Mesenchymal stem cell (in vitro differentiated cells and primary cell): ENCODE results near the gene HCFC2.
A peak's percentile ranks its signal among the peaks of the same experiment; 100 is the strongest.

Experiments used
- DNase-seq: peaks from one replicate; pipeline ENCODE4 v3.0.0-alpha.2; 2013
- H2AFZ ChIP-seq: one replicate; pipeline ENCODE4 v1.6.1; 2013; ENCODE audit warnings: low read depth, mild to moderate bottlenecking, control low read depth, inconsistent platforms, low read length, moderate library complexity
- H2AK5ac ChIP-seq: 2 replicates; pipeline ENCODE4 v1.6.1; 2013; ENCODE audit warnings: low read length, moderate library complexity, mild to moderate bottlenecking, inconsistent platforms; ENCODE audit not compliant: severe bottlenecking
- H2BK120ac ChIP-seq: one replicate; pipeline ENCODE4 v1.6.1; 2013; ENCODE audit warnings: low read depth, mild to moderate bottlenecking, inconsistent platforms, low read length, moderate library complexity
- H2BK12ac ChIP-seq, 2 experiments: one replicate each; pipeline ENCODE4 v1.6.1; 2013; ENCODE audit warnings: inconsistent platforms in 2 of 2, low read length in 2 of 2, mild to moderate bottlenecking in 2 of 2, moderate library complexity in 2 of 2, control low read depth in 1 of 2
- H2BK15ac ChIP-seq: one replicate; pipeline ENCODE4 v1.6.1; 2013; ENCODE audit warnings: mild to moderate bottlenecking, low read depth, inconsistent platforms; ENCODE audit not compliant: poor library complexity, severe bottlenecking
- H2BK5ac ChIP-seq: 2 replicates; pipeline ENCODE4 v1.6.1; 2013; ENCODE audit warnings: low read depth, mild to moderate bottlenecking, low read length, control low read depth, inconsistent platforms; ENCODE audit not compliant: poor library complexity, severe bottlenecking
- H3K14ac ChIP-seq, 2 experiments: one replicate each; pipeline ENCODE4 v1.6.1; 2013; ENCODE audit warnings: inconsistent platforms in 2 of 2, low read length in 2 of 2, control low read depth in 1 of 2, mild to moderate bottlenecking in 1 of 2, moderate library complexity in 1 of 2
- H3K18ac ChIP-seq, 2 experiments: one replicate each; pipeline ENCODE4 v1.6.1; 2013; ENCODE audit warnings: inconsistent platforms in 2 of 2, low read length in 2 of 2, control low read depth in 1 of 2, low read depth in 1 of 2, mild to moderate bottlenecking in 1 of 2
- H3K23ac ChIP-seq, 2 experiments: one replicate each; pipeline ENCODE4 v1.6.1; 2013; ENCODE audit warnings: inconsistent platforms in 2 of 2, low read length in 2 of 2, mild to moderate bottlenecking in 2 of 2, moderate library complexity in 2 of 2, control low read depth in 1 of 2
- H3K27ac ChIP-seq: 2 replicates; pipeline ENCODE4 v1.5.1; 2013; ENCODE audit warnings: mild to moderate bottlenecking, moderate library complexity, low read length, control low read depth, inconsistent platforms; ENCODE audit not compliant: poor library complexity, severe bottlenecking
- H3K27me3 ChIP-seq, 2 experiments: 2 replicates each; pipeline versions ENCODE4 v1.6.1 to v1.7.0; 2013; ENCODE audit warnings: low read length in 2 of 2, mild to moderate bottlenecking in 2 of 2, moderate library complexity in 2 of 2, control low read depth in 1 of 2, inconsistent platforms in 1 of 2; ENCODE audit not compliant: control insufficient read depth in 1 of 2, insufficient read depth in 1 of 2
- H3K36me3 ChIP-seq, 2 experiments: 2 replicates each; pipeline versions ENCODE4 v1.6.1 to v1.7.0; 2013; ENCODE audit warnings: low read length in 2 of 2, control low read depth in 1 of 2, inconsistent platforms in 1 of 2, low read depth in 1 of 2, mild to moderate bottlenecking in 1 of 2; ENCODE audit not compliant: insufficient read depth in 2 of 2, control insufficient read depth in 1 of 2
- H3K4ac ChIP-seq, 2 experiments: one replicate each; pipeline ENCODE4 v1.6.1; 2013; ENCODE audit warnings: inconsistent platforms in 2 of 2, low read length in 2 of 2, mild to moderate bottlenecking in 2 of 2, moderate library complexity in 2 of 2, control low read depth in 1 of 2, low read depth in 1 of 2
- H3K4me1 ChIP-seq: 2 replicates; pipeline ENCODE4 v1.6.1; 2013; ENCODE audit warnings: low read depth, low read length, control low read depth; ENCODE audit not compliant: control insufficient read depth, insufficient read depth
- H3K4me2 ChIP-seq: 2 replicates; pipeline ENCODE4 v1.6.1; 2013; ENCODE audit warnings: low read length, mild to moderate bottlenecking, inconsistent platforms; ENCODE audit not compliant: poor library complexity, severe bottlenecking
- H3K4me3 ChIP-seq, 2 experiments: 2 replicates each; pipeline versions ENCODE4 v1.5.1 to v1.7.0; 2013; ENCODE audit warnings: low read length in 2 of 2, mild to moderate bottlenecking in 2 of 2, control low read depth in 1 of 2, low read depth in 1 of 2; ENCODE audit not compliant: insufficient read depth in 1 of 2
- H3K79me1 ChIP-seq: replicated peaks from 2 replicates; pipeline ENCODE4 v1.6.1; 2013; ENCODE audit warnings: mild to moderate bottlenecking, control low read depth, low read length, inconsistent platforms; ENCODE audit not compliant: poor library complexity, severe bottlenecking
- H3K9ac ChIP-seq: 2 replicates; pipeline ENCODE4 v1.7.0; 2013; ENCODE audit warnings: mild to moderate bottlenecking, low read length, moderate library complexity
- H3K9me3 ChIP-seq: 2 replicates; pipeline ENCODE4 v1.7.0; 2013; ENCODE audit warnings: mild to moderate bottlenecking, low read length; ENCODE audit not compliant: control insufficient read depth
- H4K8ac ChIP-seq: one replicate; pipeline ENCODE4 v1.6.1; 2013; ENCODE audit warnings: inconsistent platforms, mild to moderate bottlenecking, low read length, moderate library complexity
- H4K91ac ChIP-seq: one replicate; pipeline ENCODE4 v1.6.1; 2013; ENCODE audit warnings: mild to moderate bottlenecking, low read length, inconsistent platforms
- WGBS: methylation state at CpG from one replicate; pipeline ENCODE4 v1.1.7; 2013; ENCODE audit warnings: mixed read lengths; 5-methylcytosine and 5-hydroxymethylcytosine counted together

Gene HCFC2

DNA sequence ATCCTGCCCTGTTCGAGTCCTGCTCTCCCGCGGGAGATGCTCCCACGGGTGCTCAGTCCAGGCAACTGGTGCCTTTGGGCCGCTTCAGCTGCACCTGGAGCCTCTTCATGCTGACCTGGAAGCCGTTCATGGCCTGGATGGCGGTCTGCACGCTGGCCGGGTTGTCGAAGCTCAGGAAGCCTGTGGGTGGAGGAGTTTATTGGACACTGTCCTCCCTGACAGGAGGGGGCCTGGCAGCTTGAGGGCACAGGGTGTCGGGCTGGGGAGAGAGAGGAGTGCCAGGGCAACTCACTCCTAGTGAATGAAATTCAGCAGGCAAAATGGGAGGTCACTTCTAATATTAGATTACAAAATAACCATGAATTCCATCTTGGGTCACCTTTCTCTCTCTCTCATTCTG is 83.0 kb downstream of the HCFC2 start:
- Histone ChIP-seq H3K27me3 (peaks cover 4 to 5% of the 10 kb centered on the region in 2 experiments), H2BK12ac (peak overlapping the region in 1 of 2 experiments; percentile 72), H4K91ac (no peak overlapping the region), H3K4me2 (no peak overlapping the region), H2BK120ac (no peak overlapping the region), H3K18ac (no peak overlapping the region), H3K14ac (no peak overlapping the region), H3K27ac (no peak overlapping the region), H3K4me3 (no peak overlapping the region), H4K8ac (no peak overlapping the region), H3K36me3 (no peaks in the 10 kb centered on the region), H3K4me1 (no peaks in the 10 kb centered on the region), H2BK5ac (no peak overlapping the region), H3K9ac (no peak overlapping the region), H2AFZ (no peak overlapping the region), H3K4ac (no peak overlapping the region), H3K79me1 (no peaks in the 10 kb centered on the region), H3K9me3 (no peaks in the 10 kb centered on the region), H3K23ac (no peak overlapping the region), H2BK15ac (no peak overlapping the region), H2AK5ac (no peak overlapping the region)
- no peak for DNase-seq
- WGBS = 92% methylated on average over 10 of the region's 11 CpGs

GRCh38 chr12:104150416-104150815 is 86.1 kb downstream of the HCFC2 start:
- H4K91ac ChIP-seq = no peak overlapping the region
- DNase-seq = no peak
- H3K27ac ChIP-seq = no peak overlapping the region
- H2BK15ac ChIP-seq = no peak overlapping the region
- H3K27me3 ChIP-seq = peaks cover 5 to 9% of the 10 kb centered on the region in 2 experiments
- no peak overlapping the region for H3K4me2 ChIP-seq
- no peak overlapping the region for H3K4me3 ChIP-seq
- no peak overlapping the region for H3K14ac ChIP-seq
- H2BK5ac ChIP-seq = no peak overlapping the region
- H3K18ac ChIP-seq = no peak overlapping the region
- H2BK12ac ChIP-seq = no peak overlapping the region
- H2BK120ac ChIP-seq = no peak overlapping the region
- H3K4me1 ChIP-seq = no peaks in the 10 kb centered on the region
- H3K9ac ChIP-seq = no peak overlapping the region
- H3K23ac ChIP-seq = no peak overlapping the region
- no peak overlapping the region for H4K8ac ChIP-seq
- no peaks in the 10 kb centered on the region for H3K79me1 ChIP-seq
- H3K4ac ChIP-seq = no peak overlapping the region
- 86% methylated on average over 8 of the region's 8 CpGs for WGBS
- H2AK5ac ChIP-seq = no peak overlapping the region
- H2AFZ ChIP-seq = no peak overlapping the region
- no peaks in the 10 kb centered on the region for H3K9me3 ChIP-seq
- H3K36me3 ChIP-seq = no peaks in the 10 kb centered on the region

DNA sequence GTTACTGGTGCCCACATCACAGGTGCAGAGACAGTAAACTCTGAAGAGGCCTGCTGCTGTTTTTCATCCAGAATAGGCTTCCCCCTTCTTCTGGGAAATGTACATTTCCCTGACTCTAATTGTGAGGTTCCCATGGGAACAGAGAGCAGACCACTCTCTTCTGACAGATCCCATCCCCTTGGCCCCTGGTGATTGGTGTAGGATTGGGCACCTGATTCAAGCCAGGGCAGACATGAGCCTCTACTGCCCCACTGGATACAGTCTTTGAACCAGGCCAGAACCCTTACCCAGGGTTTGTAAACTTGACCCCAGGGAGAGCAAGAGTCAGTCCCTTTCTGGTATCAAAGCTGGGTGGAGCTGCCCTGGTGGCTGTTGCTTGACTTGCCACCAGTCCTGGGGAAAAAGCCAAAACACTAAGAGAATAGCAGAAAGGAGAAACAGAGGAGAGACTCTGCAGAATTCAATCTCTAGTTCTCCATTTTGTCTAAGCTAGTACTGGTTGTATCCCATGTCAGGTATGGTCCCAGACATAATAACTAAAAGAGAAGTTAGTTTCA is 88.4 kb downstream of the HCFC2 start:
- H4K91ac ChIP-seq = no peak overlapping the region
- H3K18ac ChIP-seq = no peak overlapping the region
- H3K36me3 ChIP-seq = no peaks in the 10 kb centered on the region
- H2AK5ac ChIP-seq = no peak overlapping the region
- no peak overlapping the region for H3K4me3 ChIP-seq
- no peaks in the 10 kb centered on the region for H3K79me1 ChIP-seq
- no peak overlapping the region for H3K9ac ChIP-seq
- no peaks in the 10 kb centered on the region for H3K4me1 ChIP-seq
- no peak overlapping the region for H3K14ac ChIP-seq
- H3K4me2 ChIP-seq = no peak overlapping the region
- no peak overlapping the region for H4K8ac ChIP-seq
- DNase-seq = no peak
- no peaks in the 10 kb centered on the region for H3K9me3 ChIP-seq
- H2BK120ac ChIP-seq = no peak overlapping the region
- H3K23ac ChIP-seq = no peak overlapping the region
- no peak overlapping the region for H3K4ac ChIP-seq
- no peak overlapping the region for H2BK5ac ChIP-seq
- peaks cover 5 to 10% of the 10 kb centered on the region in 2 experiments for H3K27me3 ChIP-seq
- H2BK12ac ChIP-seq = no peak overlapping the region
- no peak overlapping the region for H2AFZ ChIP-seq
- H2BK15ac ChIP-seq = no peak overlapping the region
- H3K27ac ChIP-seq = no peak overlapping the region

- no peaks in the 10 kb centered on the region for H3K4me1 ChIP-seq
- H2BK5ac ChIP-seq = no peak overlapping the region
- H2BK15ac ChIP-seq = no peak overlapping the region
- no peak overlapping the region for H3K9ac ChIP-seq
- 88% methylated on average over 4 of the region's 4 CpGs for WGBS
- H3K4ac ChIP-seq = no peak overlapping the region
- H3K4me3 ChIP-seq = no peak overlapping the region
- H3K9me3 ChIP-seq = no peaks in the 10 kb centered on the region
- peaks cover 0 to 10% of the 10 kb centered on the region in 2 experiments for H3K27me3 ChIP-seq
- no peak overlapping the region for H4K91ac ChIP-seq
- no peak overlapping the region for H3K18ac ChIP-seq
- no peak for DNase-seq
- no peak overlapping the region for H4K8ac ChIP-seq
- H3K36me3 ChIP-seq = no peaks in the 10 kb centered on the region
- H2AFZ ChIP-seq = no peak overlapping the region
- no peak overlapping the region for H3K14ac ChIP-seq
- H2BK12ac ChIP-seq = no peak overlapping the region
- no peak overlapping the region for H2AK5ac ChIP-seq
- H3K27ac ChIP-seq = no peak overlapping the region
- no peaks in the 10 kb centered on the region for H3K79me1 ChIP-seq
- H3K23ac ChIP-seq = no peak overlapping the region
- H2BK120ac ChIP-seq = no peak overlapping the region
- no peak overlapping the region for H3K4me2 ChIP-seq
These were observed 90.0 kb downstream of the HCFC2 start for GRCh38 chr12:104154286-104154685.
